HG02840 (cell line): ENCODE data around the gene CPN1.

Experiments used
- ATAC-seq: cut with Tn5 transposase; IDR thresholded peaks from one replicate; pipeline ENCODE4 v1.9.1; 2021; ENCODE audit warnings: mild to moderate bottlenecking, moderate library complexity, moderate number of reproducible peaks; ENCODE audit not compliant: unreplicated experiment, low FRiP score

CPN1 gene

GRCh38 chr10:100000109-100000644 lies 81.5 kb downstream of the CPN1 start:
- ATAC-seq, result no peak

- no peak for ATAC-seq
Observed at GRCh38 chr10:99999319-100000108, 82.2 kb downstream of the CPN1 start.

GRCh38 chr10:99998889-99999288 lies 82.8 kb downstream of the CPN1 start:
- no peak for ATAC-seq

GRCh38 chr10:99996671-99997648 lies 84.7 kb downstream of the CPN1 start:
- ATAC-seq, result no peak

- no peak for ATAC-seq
Observed at GRCh38 chr10:99995713-99996112, 86.0 kb downstream of the CPN1 start.

GRCh38 chr10:99995269-99995668 lies 86.4 kb downstream of the CPN1 start:
- no peak for ATAC-seq

GRCh38 chr10:99994801-99995200 lies 86.9 kb downstream of the CPN1 start:
- ATAC-seq, result no peak

GRCh38 chr10:99993701-99994689 lies 87.7 kb downstream of the CPN1 start:
- ATAC-seq, result no peak
